ENCODE data around the gene THOC6.

Gene THOC6

DNA sequence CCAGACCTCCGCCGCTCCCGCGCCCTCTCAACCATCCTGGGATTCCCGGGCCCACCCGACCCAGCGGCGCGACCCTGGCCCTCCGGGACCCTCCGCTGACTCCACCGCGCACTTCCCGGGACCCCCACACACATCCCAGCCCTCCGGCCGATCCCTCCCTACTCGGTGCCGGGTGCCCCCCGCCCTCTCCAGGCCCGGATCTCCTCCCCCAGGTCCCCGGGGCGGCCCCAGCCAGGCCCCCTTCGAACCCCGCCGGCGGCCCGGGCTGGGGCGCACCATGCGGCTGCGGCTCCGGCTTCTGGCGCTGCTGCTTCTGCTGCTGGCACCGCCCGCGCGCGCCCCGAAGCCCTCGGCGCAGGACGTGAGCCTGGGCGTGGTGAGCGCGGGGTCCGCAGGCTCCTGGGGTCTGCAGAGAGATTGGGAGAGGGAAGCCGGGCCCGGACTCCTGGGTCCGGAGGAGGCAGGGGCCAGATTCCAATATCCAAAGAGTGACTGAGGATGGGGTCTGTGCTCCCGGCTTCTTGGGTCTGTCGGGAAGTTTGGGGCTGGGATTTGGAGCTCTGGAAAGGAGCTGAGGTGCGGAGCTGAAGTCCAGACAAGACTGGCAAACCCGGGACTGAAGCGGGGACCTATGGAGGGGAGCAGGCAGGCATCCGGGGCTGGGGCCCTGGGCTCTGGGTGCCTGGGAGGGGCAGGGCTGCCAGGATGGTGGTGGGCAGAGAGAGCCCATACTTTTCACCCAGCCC is 23.0 kb downstream of the THOC6 start:
- Histone ChIP-seq H2AFZ (ENCODE audit: low read length) (no peak overlapping the region), H3K79me2 (ENCODE audit: insufficient read depth, low read length) (no peaks in the 10 kb centered on the region), H3K36me3 (ENCODE audit: insufficient read depth, low read length) (no peaks in the 10 kb centered on the region), H3K27ac (ENCODE audit: low read depth, low read length, poor library complexity, severe bottlenecking) (no peak overlapping the region), H3K4me3 (ENCODE audit: low read depth, low read length, poor library complexity, severe bottlenecking) (no peak overlapping the region), H3F3A (ENCODE audit: insufficient read depth, low read length) (no peaks in the 10 kb centered on the region), H3K4me2 (ENCODE audit: low read length) (no peak overlapping the region), H3K9ac (ENCODE audit: low read length) (no peak overlapping the region), H3K9me3 (ENCODE audit: low read length) (no peaks in the 10 kb centered on the region), H3K27me3 (ENCODE audit: insufficient read depth, low read length) (no peaks in the 10 kb centered on the region), H3K4me1 (ENCODE audit: insufficient read depth, low read length, severe bottlenecking) (peaks cover 4% of the 10 kb centered on the region), H4K20me1 (ENCODE audit: insufficient read depth, low read length) (no peaks in the 10 kb centered on the region), H3K9me2 (ENCODE audit: low read depth, low read length) (no peaks in the 10 kb centered on the region)
- TF ChIP-seq EZH2 (IDR thresholded peaks at IDR 0.05; ENCODE audit: borderline replicate concordance, low read length) = no peak
- no peak for TF ChIP-seq CTCF (IDR thresholded peaks at IDR 0.05; ENCODE audit: low read length)

DNA sequence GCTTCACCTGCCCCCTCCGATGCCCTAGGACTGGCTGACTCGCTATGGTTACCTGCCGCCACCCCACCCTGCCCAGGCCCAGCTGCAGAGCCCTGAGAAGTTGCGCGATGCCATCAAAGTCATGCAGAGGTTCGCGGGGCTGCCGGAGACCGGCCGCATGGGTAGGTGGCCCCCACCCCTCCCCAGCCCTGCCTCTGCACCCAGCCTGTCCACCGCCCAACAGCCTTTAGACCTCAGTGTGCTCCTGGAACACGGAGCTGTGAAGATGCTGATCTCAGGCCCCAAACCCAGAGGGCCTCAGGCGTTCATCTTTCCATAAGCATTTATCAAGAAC is 23.5 kb downstream of the THOC6 start:
- Histone ChIP-seq H3K9me2 (ENCODE audit: low read depth, low read length) (no peaks in the 10 kb centered on the region), H3K36me3 (ENCODE audit: insufficient read depth, low read length) (no peaks in the 10 kb centered on the region), H2AFZ (ENCODE audit: low read length) (no peak overlapping the region), H3K27me3 (ENCODE audit: insufficient read depth, low read length) (no peaks in the 10 kb centered on the region), H3K79me2 (ENCODE audit: insufficient read depth, low read length) (no peaks in the 10 kb centered on the region), H3K9me3 (ENCODE audit: low read length) (no peaks in the 10 kb centered on the region), H3K4me2 (ENCODE audit: low read length) (no peak overlapping the region), H3K27ac (ENCODE audit: low read depth, low read length, poor library complexity, severe bottlenecking) (no peak overlapping the region), H3F3A (ENCODE audit: insufficient read depth, low read length) (no peaks in the 10 kb centered on the region), H3K4me3 (ENCODE audit: low read depth, low read length, poor library complexity, severe bottlenecking) (no peak overlapping the region), H3K9ac (ENCODE audit: low read length) (no peak overlapping the region), H3K4me1 (ENCODE audit: insufficient read depth, low read length, severe bottlenecking) (peaks cover 4% of the 10 kb centered on the region), H4K20me1 (ENCODE audit: insufficient read depth, low read length) (no peaks in the 10 kb centered on the region)
- TF ChIP-seq CTCF (IDR thresholded peaks at IDR 0.05; ENCODE audit: low read length) (no peak), EZH2 (IDR thresholded peaks at IDR 0.05; ENCODE audit: borderline replicate concordance, low read length) (no peak)

DNA sequence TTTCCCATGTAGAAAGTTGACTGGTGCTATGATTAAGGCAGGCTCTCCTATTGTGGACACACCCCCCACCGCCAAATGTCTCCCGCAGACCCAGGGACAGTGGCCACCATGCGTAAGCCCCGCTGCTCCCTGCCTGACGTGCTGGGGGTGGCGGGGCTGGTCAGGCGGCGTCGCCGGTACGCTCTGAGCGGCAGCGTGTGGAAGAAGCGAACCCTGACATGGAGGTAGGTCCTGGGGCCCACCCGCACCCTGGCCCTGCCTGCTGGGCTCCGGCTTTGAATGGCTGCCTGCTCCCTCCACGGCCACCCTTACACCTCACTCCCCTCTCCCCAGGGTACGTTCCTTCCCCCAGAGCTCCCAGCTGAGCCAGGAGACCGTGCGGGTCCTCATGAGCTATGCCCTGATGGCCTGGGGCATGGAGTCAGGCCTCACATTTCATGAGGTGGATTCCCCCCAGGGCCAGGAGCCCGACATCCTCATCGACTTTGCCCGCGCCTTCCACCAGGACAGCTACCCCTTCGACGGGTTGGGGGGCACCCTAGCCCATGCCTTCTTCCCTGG is 26.2 kb downstream of the THOC6 start:
- Histone ChIP-seq H3K27me3 (ENCODE audit: insufficient read depth, low read length) (no peaks in the 10 kb centered on the region), H3K4me3 (ENCODE audit: low read depth, low read length, poor library complexity, severe bottlenecking) (no peak overlapping the region), H3K4me2 (ENCODE audit: low read length) (no peak overlapping the region), H3K36me3 (ENCODE audit: insufficient read depth, low read length) (no peaks in the 10 kb centered on the region), H4K20me1 (ENCODE audit: insufficient read depth, low read length) (no peaks in the 10 kb centered on the region), H3K9me2 (ENCODE audit: low read depth, low read length) (no peaks in the 10 kb centered on the region), H3K27ac (ENCODE audit: low read depth, low read length, poor library complexity, severe bottlenecking) (no peak overlapping the region), H3K79me2 (ENCODE audit: insufficient read depth, low read length) (no peaks in the 10 kb centered on the region), H3F3A (ENCODE audit: insufficient read depth, low read length) (no peaks in the 10 kb centered on the region), H3K4me1 (ENCODE audit: insufficient read depth, low read length, severe bottlenecking) (peaks cover 6% of the 10 kb centered on the region), H2AFZ (ENCODE audit: low read length) (no peak overlapping the region), H3K9ac (ENCODE audit: low read length) (no peak overlapping the region), H3K9me3 (ENCODE audit: low read length) (no peaks in the 10 kb centered on the region)
- TF ChIP-seq CTCF (IDR thresholded peaks at IDR 0.05; ENCODE audit: low read length) (no peak), EZH2 (IDR thresholded peaks at IDR 0.05; ENCODE audit: borderline replicate concordance, low read length) (no peak)

Measured in OCI-LY1 (cell line).